GM23248 (cell line): Measurements from ENCODE around the gene CFAP157.

Experiments used
- EZH2 ChIP-seq: fragments of 200-600 bp; sonication (generic); IDR thresholded peaks from 2 replicates; pipeline ENCODE4 v1.6.1; 2018; ENCODE audit warnings: antibody characterized with exemption, mild to moderate bottlenecking; ENCODE audit not compliant: insufficient read depth, poor library complexity, severe bottlenecking
- EZH2phosphoT487 ChIP-seq: fragments of 200-600 bp; sonication (generic); IDR thresholded peaks from 2 replicates; pipeline ENCODE4 v1.6.1; 2018; ENCODE audit warnings: antibody characterized with exemption, moderate library complexity, mild to moderate bottlenecking, low read depth; ENCODE audit not compliant: insufficient read depth

DNA sequence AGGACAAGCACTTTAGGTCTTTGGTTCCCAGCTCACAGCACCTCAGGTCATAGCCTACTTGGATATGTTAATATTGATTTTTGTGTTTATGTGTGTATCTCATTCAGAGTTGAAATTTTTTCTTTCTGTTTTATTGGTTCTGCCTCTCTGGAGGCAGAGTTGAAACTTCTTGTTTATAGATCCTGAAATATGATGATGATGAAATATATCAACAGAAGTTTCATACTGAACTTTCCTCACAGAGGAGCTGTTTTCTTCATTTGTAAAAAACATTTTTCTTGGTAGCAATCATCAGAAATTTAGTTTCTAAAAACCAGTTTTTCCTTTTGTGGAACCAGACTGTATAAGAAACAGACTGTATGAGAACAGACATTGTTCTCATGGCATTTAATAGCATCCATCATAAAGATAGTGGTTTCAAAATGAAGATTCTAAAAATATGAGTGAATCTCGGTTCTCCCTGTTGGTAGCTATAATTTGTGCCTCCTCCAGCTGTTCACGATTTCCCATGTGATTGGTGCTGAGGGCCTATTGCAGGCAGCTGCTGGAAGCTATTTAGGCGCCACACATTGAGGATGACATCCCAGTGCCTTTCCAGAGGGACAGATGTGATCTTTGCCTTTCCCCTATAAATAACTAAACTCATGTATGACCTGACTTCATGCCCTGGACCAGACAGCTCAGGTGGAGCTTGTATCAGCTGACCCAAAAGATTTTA, 39.5 kb upstream of the CFAP157 start:
- TF ChIP-seq EZH2: no peak
- TF ChIP-seq EZH2phosphoT487: no peak
